Measurements from ENCODE around the gene SMIM7.

GRCh38 chr19:16661480-16662034 is 1.6 kb upstream of the SMIM7 start:
- TF ChIP-seq POLR2A (IDR thresholded peaks at IDR 0.05): no peak
- TF ChIP-seq POLR2AphosphoS5 (IDR thresholded peaks at IDR 0.05): no peak
- TF ChIP-seq, protein P1, sequence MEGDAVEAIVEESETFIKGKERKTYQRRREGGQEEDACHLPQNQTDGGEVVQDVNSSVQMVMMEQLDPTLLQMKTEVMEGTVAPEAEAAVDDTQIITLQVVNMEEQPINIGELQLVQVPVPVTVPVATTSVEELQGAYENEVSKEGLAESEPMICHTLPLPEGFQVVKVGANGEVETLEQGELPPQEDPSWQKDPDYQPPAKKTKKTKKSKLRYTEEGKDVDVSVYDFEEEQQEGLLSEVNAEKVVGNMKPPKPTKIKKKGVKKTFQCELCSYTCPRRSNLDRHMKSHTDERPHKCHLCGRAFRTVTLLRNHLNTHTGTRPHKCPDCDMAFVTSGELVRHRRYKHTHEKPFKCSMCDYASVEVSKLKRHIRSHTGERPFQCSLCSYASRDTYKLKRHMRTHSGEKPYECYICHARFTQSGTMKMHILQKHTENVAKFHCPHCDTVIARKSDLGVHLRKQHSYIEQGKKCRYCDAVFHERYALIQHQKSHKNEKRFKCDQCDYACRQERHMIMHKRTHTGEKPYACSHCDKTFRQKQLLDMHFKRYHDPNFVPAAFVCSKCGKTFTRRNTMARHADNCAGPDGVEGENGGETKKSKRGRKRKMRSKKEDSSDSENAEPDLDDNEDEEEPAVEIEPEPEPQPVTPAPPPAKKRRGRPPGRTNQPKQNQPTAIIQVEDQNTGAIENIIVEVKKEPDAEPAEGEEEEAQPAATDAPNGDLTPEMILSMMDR (IDR thresholded peaks at IDR 0.05): no peak
- TF ChIP-seq EP300 (IDR thresholded peaks at IDR 0.05): no peak

Measured in stomach (tissue), 4 donors.